Activated effector memory CD4-positive, alpha-beta T cell treated with Interleukin-2 at 50 U/mL for 16 hours (primary cell): Measurements from ENCODE around the gene CAPN14.
"Not testable (repeated sequence)": the region's sequence is repeated elsewhere in the genome, so short reads cannot be mapped to it uniquely, and the experiment has no call there.

ENCODE experiments used
- DNase-seq: peaks from one replicate; pipeline ENCODE4 v3.0.0-alpha.2; 2020

Gene CAPN14

DNA sequence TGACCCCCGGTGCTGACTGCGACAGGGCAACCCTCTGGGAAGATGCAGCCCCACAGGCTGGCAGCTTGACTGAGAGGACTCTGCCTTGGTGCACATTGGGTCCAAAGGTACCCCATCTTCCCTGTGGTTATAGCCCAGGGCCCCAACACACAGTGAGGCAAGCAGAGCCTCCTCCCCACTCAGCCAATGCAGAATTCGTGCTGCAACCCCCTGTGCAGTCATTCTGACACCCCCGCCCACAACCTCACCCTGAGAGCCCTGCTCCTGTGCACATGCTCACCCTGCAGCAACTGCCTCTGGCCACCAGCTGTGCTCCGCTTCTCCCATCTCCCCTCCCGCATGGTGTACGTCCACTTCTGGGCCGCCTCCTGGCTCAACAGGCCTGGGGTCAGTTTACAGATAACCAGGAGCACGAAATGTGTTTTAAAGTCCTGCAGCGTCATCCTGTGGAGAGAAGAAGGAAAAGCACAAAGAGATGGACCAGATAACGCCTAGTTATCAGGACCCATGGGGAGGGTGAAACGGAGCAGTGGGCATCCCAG is 24.4 kb downstream of the CAPN14 start:
- DNase-seq: no peak

DNA sequence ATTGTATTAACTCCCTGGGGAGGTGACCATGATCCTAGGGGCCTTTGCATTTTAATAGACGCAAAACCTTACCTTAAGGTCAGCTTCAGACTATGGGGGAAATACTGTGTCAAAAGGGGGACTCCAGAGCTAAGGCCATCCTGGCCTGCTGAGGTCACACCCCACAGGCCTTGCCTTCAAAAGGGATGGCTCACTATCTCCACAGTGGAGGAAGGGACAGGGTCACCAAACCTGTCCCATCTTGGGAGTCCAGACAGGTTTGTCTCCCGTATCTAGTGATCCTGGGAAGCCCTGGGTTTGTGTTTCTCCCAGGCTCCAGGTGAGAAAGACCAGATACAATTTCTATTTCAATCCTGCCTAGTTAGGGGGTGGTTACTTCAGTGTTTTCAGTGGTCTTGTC is 24.9 kb downstream of the CAPN14 start:
- DNase-seq: no peak

DNA sequence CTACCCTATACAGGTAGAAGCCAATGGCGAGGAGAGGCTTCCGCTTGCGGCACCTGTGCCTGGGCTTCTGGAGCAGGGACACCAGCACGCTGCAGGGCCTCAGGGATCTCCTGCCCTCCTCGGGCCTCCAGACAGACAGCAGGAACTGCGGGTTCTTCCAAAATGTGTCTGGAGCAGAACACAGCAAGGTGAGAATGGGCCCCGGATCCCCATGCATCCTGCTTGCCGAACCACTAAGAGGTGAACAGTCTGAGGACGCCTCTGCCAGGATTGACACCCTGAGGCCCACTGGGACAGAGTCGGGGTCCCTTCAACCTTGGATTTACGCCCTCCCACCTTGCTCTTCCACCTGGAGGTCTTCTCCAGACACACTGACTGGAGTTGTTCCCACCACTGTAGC is 25.4 kb downstream of the CAPN14 start:
- no peak for DNase-seq

DNA sequence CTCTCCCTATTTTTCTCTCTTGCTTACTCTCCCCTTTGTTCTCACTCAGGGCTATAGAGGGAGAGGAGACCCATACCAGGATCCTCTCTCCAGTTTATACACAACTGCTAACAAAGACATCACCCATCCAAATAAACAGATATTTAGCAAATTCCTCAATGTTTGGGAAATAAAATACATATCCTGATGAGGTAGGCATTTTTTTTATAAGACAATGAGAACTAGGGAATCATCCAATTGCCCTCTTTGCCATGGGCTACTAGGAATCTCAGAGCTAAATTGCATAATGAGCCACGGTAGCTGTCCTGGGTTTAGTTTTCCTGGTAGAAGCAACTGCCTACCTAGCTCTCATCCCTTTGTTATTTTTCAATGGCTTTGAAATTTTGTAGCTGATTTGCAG is 27.1 kb downstream of the CAPN14 start:
- no peak for DNase-seq

DNA sequence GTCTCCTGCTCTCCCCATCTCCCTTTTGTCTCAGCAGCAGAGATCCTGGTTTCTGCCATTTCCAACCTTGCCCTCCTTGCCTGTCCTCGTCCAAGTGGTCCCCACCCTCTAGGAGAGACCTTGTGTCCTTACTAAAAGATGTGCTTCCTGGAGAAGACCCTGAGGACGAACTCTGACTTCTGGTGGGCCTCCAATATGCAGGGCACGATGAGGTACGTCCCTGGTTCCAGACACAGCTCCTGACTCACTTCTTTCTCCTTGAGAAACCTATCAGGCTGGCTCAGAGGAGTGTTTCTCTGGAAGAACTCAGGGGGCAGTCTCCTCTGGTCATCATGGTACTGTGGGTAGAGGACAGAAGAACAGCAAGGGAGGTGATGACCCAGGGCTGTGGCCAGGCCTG is 28.2 kb downstream of the CAPN14 start:
- DNase-seq: no peak

DNA sequence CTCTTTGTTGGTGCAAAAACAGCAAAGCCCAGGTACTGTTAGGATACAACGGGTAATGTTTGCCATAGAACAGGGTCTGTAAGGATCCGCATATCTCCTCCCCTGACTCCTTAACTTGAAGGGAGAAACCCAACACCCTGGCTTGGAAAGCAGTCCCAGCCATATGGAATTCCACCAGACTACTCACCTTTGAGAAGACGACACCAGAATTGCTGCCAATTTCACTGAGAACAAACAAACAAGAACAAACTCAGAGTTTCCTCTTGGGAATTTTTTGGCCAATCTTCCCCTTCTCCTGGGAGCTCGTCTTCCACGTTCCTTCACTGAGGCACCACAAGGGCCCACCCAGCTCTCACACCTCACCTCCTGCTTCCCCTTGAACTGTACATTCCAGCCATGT is 29.2 kb downstream of the CAPN14 start:
- no peak for DNase-seq

DNA sequence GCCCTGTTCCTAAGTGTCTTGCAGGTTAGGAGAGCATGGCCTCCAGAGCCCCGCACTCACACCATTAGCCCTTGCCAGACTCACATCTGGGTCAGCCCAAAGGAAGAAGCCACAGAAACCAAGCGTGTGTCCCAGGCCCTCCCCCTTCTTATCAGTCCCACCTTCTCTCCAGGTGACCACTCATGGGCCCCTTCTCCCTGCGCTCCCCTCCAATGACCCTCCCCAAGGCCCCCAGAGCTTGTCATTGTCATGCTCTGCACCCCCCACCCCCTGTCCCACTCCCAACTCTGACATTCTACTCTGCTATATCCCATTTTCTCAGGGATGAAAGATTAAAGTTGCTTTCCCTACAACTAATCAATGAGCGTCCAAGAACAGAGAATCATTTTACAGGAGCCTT is 30.1 kb downstream of the CAPN14 start:
- DNase-seq: no peak

DNA sequence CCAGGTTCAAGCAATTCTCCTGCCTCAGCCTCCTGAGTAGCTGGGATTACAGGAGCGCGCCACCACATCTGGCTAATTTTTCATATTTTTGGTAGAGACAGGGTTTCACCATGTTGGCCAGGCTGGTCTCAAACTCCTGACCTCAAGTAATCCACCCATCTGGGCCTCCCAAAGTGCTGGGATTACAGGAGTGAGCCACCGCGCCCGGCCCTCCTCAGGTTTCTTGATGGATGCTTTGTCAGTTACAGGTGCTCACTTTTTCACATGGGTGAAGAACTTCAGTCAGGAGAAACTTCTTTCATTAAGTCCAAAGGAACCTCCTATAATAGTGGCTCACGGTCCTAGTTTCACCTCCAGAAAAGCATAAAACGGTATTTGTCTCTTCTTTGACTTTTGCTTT is 33.3 kb downstream of the CAPN14 start:
- not testable (repeated sequence) for DNase-seq

DNA sequence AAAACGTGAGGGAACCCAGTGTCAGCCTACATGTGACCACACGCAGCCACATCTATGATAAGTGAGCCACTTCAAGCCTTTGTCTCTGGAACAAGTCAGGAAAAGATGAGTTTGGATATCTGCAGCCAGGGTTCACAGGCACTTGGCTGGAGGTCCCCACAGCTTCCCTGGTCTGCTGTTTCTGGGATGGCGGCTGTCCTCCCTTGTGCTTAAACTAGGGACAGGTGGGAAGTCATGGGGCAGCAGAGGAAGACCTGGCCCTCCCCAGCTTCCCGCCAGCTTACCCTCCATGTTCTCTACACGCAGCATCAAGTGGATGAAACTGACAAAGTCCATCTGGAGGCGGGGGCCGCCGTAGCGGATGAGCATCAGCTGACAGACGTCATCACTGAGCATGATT is 40.6 kb downstream of the CAPN14 start:
- no peak for DNase-seq

DNA sequence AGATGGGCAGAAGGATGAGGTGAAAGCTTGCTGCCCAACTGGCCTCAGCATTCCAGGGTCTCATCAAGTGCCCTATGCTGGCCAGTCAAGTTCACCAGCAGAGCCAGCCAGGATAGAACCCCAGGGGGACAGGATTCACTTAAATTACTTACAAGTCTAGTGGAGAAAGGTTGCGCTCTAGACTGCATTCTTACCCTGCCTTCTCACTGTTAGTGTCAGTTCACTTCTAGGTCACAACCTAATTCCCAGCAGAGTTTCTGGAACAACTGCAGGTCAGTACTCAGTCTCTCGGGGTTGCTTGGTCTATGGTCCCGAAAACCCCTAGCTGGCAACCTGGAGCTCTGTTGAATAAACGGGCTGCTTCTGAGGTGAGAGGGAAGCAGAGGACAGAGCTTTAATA is 46.2 kb downstream of the CAPN14 start:
- no peak for DNase-seq

DNA sequence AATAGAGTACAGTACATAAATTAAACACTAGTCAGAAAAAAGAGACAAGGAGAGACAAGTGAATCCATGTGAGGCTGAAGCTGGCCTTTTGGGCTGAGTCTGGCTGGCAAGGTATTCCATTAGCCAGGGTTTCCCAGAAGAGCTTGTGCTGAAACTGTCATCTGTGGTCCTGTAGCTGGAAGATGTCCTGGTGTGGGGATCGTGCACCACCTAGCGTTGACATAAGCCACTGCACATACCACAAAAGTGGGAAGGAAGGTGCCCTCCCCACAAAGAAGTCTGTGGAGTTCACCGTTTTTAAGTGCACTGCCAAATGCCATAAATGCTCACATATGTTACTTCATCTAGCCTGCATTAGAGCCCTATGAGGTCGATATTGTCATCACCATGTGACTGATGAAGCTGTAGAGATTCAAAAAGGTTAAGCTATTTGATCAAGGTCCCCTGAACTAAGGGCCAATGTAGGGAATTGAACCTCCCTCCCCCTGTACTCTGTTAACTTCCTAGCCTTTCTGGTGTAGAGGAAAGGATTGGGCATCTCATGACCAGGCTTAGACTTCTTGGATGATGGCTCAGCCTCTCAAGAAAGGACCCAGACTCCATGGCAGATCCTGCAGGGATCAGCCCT is 47.1 kb downstream of the CAPN14 start:
- DNase-seq: peak; percentile 13

DNA sequence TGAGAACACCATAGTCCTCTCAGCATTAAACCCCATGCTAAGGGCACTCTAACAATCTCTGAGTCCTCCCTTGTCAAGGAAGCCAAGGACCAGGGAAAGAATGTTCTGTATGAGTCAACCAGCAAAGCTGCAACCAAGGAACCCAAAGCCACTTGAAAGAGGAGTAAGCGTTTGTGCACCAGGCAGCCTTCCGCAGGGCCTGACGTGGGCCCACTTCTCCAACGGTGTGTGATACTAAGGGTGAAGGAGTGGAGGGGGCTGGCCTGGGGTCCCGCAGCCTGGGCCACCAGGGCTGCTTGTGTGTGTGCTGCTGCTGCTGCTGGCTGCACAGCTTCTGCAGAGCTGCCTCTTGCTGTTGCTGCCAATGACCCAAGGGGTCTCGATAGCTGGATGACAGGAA is 49.0 kb downstream of the CAPN14 start:
- DNase-seq: no peak

DNA sequence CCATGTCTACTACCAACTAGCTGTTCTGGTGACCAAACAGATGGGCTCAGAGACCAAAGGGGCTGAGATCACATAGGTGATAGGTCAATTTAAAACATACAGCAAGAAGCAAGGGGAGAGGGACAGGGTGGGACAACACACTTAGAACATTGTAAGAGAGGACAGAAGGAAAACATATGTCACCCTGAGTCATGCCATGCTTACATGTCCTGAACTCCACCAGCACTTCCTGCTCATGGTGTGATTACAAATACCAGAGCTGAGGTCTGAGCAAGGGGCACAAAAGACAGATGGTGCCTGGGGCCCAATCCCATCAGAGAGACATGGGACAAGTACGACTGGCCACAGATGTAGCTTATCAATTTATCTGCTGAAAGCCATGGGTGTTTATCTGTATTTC is 50.4 kb downstream of the CAPN14 start:
- DNase-seq: no peak

DNA sequence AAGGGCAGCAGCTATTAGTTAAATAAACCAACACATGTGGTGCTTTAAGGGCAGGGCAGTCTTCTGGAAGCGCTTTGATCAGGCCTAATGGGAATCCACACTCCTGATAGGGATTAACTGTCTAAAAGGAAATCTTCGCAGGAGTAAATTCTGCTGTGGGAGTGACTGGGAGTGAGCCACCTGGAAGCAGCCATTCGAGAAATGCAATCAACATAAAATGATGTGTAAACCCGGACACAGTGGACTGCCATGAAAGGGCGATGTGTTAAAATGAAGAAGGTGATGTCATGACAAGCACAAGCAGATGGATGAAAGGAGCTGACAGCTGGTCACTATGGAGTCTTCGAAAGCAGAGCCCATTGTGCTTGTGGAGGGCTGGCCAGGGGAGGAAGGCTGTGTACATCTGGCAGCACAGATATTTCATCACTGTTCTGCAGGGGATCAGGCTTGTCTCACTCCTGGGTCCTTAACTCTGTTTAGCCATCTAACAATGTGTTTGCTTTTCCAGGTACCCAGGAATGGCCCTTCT is 54.2 kb downstream of the CAPN14 start:
- DNase-seq: no peak

DNA sequence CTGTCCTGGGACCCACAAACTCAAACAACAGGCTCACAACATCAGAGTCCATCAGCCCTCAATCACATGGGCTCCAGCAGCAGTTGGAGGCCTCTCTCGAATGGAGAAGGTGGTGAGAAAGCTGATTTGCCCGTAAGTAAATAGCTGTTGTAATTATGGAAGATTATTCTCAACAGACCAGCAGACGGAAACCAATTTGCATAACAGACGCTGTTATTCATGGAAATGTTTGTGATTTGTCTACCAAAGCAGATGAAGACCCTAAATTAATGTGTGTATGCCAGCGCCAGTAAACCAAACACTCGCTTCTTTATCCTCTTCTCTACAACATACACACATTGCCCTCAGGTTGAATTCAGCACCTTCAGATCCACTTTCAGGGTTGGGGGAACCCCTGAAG is 55.7 kb downstream of the CAPN14 start:
- DNase-seq: no peak

DNA sequence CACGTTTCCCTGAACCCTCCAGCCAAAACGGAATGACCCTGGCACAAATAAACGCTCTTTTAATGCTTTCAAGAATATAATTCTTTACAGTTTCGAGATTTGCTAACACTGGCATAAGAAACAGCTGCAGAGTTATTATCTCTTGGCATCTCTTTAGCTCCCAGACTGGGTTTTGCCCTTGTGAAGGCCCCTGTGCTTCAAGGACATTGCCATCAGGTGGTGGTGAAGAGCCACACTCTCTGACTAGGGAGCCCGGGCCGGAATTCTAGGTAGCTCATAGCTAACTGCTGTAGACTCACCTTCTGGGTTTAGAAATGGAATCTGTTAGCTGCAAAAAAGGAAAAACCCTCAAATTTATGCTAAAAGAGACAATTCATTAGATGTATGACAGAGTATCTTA is 65.8 kb downstream of the CAPN14 start:
- DNase-seq: no peak

DNA sequence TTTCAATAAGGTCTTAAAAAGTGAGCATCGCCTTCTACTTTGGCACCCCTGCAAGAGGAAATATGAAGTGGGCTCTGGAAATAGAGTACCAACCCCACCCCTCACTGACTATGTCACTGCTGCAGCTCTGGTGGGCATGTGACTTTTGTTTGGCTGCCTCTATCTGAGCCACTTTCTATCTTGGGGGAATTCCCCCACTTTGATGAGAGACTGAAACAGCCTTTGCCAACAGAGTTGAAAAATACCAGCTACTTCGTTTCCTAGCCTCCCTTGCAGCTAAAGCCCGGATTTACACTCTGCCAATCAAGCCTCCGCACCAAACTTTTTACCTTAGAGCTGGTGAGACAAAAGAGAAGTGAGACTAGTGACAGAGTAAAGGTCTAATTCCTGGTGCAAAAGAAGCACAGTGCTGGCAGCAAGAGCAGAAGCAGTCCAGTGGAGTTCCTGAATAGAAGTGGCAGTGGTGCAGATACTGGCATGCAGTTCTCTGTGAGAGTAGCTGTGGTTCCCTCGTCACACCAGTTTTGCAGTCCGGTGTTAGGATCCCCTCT is 67.1 kb downstream of the CAPN14 start:
- DNase-seq: no peak

DNA sequence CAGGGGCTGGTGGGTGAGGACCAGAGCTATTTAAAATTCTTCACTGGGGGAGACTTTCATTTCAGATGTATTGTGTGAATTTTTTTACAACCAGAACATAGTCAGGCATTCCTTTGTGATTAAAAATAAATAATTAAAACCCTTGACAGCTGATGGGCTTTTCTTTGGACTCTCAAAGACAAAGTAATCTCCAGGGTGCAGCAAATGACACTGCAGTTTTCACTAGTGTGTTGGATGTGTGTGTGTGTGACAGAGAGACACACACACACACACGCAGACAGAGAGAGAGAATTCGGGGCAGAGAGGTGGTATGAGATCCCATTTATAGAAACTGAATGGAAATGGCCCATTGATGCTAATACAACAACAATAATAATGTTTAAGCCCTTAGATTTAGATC is 68.8 kb downstream of the CAPN14 start:
- no peak for DNase-seq

DNA sequence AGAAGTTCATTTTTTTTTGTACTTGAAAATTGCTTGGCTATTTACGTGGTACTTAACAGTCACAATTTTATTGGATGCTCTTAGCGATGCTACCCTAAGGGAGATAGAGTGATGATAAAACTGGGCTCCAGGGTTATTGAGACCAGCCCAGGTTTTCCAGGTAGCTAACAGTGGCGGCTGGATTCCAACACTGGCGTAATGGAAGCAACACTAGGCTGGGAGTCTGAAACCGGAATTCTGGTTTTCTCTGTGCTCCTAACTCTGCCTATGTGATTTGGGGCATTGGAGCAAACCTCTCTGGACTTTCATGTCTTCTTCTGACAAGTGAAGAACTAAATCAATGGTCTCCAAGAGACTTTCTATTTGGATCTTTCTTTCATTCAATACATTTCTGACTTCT is 69.7 kb downstream of the CAPN14 start:
- DNase-seq: no peak

DNA sequence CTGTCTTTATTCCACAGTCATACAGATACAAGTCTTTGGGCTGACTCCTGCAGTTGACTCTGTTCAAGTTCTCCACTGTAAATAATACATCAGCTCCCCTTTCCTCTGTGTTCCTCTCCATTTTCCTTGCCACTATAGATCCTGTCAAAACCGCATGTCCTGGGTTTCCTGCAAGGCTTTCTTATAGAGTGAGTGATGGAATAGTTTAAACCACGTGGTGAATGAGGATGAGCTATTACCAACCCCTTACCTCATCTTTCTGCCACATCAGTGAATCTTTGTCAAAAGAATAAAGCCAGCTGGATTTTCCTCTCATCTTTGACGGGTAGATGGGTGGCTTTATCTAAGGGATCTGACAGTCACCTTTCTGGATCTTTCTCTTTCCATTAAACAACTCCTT is 75.2 kb downstream of the CAPN14 start:
- DNase-seq: no peak

DNA sequence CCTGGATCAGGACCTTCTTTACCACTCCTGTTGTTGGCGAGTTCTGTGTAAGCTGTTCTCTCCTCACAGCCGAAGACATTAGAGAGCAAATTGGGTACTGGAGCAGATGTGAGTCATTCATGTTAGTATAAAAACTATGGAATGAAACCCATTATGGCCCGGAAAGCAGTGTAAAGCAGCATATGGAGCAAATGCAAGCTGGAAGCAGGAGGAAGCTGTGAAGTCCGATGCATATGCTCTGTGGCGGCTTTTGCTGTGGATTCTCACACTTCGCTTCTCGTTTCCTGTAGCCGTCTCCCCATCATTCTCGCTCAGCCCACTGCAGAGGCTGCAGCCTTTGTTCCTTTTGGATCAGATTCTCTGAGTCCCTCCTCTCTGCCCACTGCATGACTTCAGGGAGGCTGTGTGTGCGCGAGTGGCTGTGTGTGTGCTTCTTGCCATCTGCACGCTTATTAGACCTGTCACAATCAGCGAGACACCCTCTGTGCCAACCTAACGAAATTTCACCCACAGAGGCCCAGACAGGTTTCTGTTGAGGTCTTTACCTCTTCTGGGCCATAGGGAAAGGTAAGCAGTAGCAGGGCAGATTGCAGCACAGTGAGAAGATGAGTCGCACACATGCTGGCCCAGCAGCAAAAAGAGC is 75.8 kb downstream of the CAPN14 start:
- no peak for DNase-seq

DNA sequence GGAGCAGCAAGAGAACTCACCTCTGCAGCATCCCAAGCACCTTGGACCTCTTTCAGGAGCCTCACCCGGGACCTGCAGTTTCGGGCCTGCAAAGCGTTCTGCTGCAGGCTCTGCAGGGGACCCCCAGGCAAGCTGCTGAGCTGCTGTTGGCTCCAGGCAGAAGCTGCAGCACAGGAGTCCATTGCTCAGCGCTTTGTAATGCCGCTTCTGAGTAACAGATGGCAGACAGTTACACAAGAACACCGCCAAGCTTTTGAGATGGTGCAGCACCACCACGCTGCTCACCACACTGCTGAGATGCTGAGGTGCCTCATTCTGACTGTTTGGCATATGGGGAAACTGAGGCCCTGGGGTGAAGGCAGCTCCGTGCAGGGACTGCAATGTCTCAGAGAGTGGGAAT is 77.2 kb downstream of the CAPN14 start:
- DNase-seq: no peak

DNA sequence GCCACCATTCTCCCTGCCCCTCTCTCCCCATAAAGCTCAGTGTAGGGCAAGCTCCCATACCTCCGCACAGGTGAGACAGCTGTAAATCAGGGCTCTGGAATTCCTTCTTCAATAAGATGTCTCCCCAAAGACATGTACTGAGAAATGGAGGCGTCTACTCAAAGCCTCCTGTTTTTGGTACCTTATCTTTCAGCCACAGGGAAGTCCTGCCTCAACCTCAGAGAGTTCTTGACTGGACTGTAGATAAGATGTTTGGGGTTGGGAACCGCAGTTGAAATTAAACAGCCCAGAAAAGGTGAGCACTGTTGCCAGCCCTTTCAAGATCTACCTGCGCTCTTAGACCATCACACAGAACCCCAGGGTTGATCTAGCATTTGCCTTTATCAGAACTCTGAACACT is 77.6 kb downstream of the CAPN14 start:
- DNase-seq: no peak
